Astrocyte of the cerebellum (primary cell): Measurements from ENCODE around the gene PMPCA.

Experiments used
- DNase-seq: peaks from one replicate; pipeline ENCODE4 v3.0.0-alpha.2; 2011; ENCODE audit warnings: low read depth
- H3K4me3 ChIP-seq: 2 replicates; pipeline ENCODE4 v1.5.1; 2011; ENCODE audit warnings: mild to moderate bottlenecking, low read depth, low read length, moderate library complexity
- in situ Hi-C: cut with HindIII; loops from 2 replicates; pipeline ENCODE4 v1.10.0; 2017; ENCODE audit warnings: low sequenced_read_pairs
- TF ChIP-seq, protein P1 (sequence below): IDR thresholded peaks from 2 replicates; pipeline ENCODE4 v1.5.1; 2012; ENCODE audit warnings: low read length, low read depth, moderate library complexity, mild to moderate bottlenecking; ENCODE audit errors: missing control alignments

The PMPCA gene

DNA sequence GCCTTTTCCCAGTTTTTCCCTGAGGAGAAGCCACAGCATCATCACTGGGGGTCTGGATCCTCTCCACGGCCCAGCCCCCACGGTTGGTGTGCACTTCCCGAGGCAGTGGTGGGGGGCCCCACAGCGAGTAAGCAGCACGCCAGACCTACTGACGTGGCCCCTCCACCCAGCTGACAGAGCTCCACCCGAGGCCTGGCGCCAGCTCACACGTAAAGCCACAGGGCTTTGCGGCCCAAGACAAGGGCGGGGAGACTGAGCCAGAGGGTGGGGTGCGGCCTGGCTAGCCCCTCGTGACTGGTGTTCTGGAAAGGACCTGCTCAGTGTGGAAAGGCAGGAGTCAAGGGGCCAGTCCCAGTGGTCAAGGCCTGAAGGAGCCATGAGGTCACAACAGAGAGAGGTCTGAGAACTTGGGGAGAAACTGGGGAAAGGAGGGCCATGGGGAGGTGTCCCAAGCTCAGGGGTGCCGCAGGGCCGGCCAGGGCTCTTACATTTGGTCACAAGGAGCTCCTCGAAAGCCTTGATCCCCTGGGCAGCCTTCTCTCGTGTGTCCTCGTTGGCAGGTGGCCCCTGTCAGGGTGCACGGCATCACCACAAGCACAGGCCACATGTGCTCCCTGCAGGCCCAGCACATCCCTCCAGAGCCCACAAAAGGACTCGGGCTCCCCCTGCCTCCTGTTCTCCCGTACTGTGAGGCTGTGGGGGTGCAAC, 16.0 kb upstream of the PMPCA start:
- no peak for DNase-seq
- TF ChIP-seq, protein P1, sequence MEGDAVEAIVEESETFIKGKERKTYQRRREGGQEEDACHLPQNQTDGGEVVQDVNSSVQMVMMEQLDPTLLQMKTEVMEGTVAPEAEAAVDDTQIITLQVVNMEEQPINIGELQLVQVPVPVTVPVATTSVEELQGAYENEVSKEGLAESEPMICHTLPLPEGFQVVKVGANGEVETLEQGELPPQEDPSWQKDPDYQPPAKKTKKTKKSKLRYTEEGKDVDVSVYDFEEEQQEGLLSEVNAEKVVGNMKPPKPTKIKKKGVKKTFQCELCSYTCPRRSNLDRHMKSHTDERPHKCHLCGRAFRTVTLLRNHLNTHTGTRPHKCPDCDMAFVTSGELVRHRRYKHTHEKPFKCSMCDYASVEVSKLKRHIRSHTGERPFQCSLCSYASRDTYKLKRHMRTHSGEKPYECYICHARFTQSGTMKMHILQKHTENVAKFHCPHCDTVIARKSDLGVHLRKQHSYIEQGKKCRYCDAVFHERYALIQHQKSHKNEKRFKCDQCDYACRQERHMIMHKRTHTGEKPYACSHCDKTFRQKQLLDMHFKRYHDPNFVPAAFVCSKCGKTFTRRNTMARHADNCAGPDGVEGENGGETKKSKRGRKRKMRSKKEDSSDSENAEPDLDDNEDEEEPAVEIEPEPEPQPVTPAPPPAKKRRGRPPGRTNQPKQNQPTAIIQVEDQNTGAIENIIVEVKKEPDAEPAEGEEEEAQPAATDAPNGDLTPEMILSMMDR: no peak
- in situ Hi-C loops: no loop called here
- H3K4me3 ChIP-seq: no peak overlapping the region

DNA sequence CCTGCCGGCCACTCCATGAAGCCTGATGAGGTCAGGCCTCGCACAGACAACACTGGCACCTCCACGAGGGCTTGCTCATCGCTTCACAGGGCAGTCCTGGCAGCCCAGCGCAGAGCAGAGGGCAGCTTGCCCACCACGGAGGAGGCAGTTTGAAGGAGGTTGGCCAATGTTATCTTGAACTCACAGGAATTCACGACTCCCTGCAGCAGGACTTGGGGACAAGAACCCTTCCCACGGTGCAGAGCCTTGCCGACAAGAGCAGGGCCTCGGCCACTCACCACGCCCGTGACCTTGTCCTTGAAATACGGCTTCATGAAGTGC, 15.5 kb upstream of the PMPCA start:
- no peak overlapping the region for H3K4me3 ChIP-seq
- TF ChIP-seq, protein P1: no peak
- in situ Hi-C loops: no loop called here
- DNase-seq: no peak

DNA sequence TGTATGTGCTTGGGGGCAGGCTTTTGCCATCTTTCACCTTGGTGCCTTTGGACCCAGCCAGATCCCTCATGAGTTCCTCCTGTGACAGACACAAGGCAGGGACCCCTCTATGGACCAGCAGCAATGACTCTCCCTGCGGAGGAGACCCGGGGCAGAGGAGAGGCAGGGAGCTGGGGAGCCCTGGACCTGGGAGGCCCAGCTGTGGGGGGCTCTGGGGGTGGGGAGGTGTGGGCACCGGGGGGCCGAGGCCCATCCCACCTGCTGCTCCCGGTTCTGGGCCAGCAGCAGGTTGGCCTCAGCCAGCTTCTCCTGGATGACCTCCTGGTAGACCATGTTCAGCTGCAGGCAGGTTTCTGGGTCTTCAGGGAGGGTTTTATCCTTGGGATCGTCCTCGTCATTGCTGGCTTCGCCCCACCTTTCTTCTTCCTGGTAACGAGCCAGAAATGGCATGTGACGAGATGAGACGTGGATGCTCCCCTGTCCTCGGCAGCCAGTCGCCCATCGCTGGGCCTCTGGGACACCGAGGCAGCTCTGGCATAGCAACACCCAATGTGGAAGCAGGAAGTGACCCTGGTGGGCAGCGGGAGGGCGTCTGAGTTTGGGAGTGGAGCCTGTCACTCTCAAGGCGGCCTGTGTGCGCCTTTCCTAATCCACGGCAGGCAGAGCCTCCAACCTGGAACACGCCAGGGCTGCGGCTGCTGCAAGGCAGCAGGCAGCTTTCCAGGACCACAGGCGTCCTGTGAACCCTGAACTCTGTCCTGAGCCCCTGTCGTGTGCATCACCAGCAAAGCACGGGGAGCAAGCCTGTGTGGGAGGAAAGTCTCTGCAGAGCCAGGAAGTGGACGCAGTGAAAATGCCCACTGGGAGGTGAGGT, 14.9 kb upstream of the PMPCA start:
- in situ Hi-C loops: no loop called here
- DNase-seq: no peak
- H3K4me3 ChIP-seq: no peak overlapping the region
- TF ChIP-seq, protein P1: no peak

DNA sequence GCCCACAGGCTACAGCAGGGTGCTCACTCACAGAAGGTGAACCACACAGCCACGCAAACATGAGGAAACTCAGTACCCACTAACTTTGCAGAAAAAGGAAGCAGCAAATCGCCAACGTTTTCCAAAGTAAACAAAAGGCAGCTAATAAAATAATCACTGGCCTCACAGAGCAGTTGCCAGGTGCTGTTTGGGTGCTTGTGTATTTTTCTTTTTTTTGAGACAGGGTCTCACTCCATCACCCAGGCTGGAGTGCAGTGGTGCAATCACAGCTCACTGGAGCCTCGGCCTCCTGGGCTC, 14.3 kb upstream of the PMPCA start:
- TF ChIP-seq, protein P1: no peak
- DNase-seq: no peak
- H3K4me3 ChIP-seq: no peak overlapping the region
- in situ Hi-C loops: no loop called here

DNA sequence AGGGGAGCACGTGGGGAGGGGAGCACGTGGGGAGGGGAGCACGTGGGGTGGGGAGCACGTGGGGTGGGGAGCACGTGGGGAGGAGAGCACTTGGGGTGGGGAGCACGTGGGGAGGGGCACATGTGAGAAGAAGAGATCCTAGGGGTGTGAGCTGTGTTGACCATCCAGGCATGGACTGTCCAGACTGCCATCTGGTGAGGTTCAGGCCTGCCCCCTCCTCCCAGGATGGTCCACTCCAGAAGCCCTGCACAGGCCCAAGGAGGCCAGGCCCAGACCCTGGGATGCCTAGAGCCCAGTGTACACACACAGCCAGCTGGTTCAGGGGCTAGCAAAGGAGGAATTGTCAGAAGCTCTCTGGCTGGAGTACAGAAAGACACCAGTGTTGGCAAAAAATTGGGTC, 12.8 kb upstream of the PMPCA start:
- TF ChIP-seq, protein P1: no peak
- in situ Hi-C loops: no loop called here
- no peak overlapping the region for H3K4me3 ChIP-seq
- no peak for DNase-seq

DNA sequence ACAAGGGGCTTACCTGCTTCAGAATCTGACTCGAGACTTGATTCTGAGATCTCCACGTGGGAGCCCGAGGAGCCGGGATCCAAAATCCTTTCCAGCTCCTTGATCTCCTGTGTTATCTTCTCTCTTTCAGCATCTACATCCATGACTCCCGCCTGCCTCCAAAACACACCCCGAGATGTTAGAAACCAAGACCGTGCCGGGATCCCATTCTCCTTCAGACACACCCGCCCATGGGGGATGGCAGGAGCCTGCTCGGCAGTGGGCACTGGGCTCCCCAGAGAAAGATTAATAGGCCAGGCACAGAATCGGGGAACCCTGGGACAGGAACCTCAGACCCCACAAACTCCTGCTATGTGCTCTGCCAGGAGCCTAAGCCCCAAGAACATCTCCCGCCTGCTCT, 12.2 kb upstream of the PMPCA start:
- in situ Hi-C loops: no loop called here
- H3K4me3 ChIP-seq: no peak overlapping the region
- no peak for DNase-seq
- TF ChIP-seq, protein P1: no peak
